Sigmoid colon (tissue), 3 donors: ENCODE data around the gene PAQR3.
"Not testable (repeated sequence)": the region's sequence is repeated elsewhere in the genome, so short reads cannot be mapped to it uniquely, and the experiment has no call there.

Experiments used
- POLR2A ChIP-seq, 2 donors: fragments of 450-650 bp; IDR thresholded peaks; one replicate each; pipeline ENCODE4 v1.6.1; 2016; ENCODE audit warnings: antibody characterized with exemption in 2 of 2, mild to moderate bottlenecking in 2 of 2, moderate library complexity in 2 of 2
- TF ChIP-seq, protein P1 (sequence below), 4 experiments: fragments of 450-650 bp in 3 of 4; fragments of 200-600 bp in 1 of 4; IDR thresholded peaks; one replicate each; pipeline ENCODE4 v1.5.1; 2016 to 2019; ENCODE audit warnings: antibody characterized with exemption in 4 of 4, mild to moderate bottlenecking in 3 of 4, moderate library complexity in 2 of 4

DNA sequence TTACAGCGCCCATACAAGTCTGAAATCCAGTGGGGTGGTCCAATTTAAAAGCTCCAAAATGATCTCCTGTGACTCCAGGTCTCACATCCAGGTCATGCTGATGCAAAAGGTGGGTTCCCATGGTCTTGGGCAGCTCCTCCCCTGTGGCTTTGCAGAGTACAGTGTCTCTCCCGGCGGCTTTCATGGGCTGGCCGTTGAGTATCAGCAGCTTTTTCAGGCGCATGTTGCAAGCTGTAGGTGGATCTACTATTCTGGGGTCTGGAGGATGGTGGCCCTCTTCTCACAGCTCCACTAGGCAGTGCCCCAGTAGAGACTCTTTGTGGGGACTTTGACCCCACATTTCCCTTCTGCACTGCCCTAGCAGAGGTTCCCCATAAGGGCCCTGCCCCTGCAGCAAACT lies 70.5 kb downstream of the PAQR3 start:
- TF ChIP-seq, protein P1, sequence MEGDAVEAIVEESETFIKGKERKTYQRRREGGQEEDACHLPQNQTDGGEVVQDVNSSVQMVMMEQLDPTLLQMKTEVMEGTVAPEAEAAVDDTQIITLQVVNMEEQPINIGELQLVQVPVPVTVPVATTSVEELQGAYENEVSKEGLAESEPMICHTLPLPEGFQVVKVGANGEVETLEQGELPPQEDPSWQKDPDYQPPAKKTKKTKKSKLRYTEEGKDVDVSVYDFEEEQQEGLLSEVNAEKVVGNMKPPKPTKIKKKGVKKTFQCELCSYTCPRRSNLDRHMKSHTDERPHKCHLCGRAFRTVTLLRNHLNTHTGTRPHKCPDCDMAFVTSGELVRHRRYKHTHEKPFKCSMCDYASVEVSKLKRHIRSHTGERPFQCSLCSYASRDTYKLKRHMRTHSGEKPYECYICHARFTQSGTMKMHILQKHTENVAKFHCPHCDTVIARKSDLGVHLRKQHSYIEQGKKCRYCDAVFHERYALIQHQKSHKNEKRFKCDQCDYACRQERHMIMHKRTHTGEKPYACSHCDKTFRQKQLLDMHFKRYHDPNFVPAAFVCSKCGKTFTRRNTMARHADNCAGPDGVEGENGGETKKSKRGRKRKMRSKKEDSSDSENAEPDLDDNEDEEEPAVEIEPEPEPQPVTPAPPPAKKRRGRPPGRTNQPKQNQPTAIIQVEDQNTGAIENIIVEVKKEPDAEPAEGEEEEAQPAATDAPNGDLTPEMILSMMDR (IDR thresholded peaks at IDR 0.05), result not testable (repeated sequence)
- TF ChIP-seq POLR2A (IDR thresholded peaks at IDR 0.05), result not testable (repeated sequence)
